ENCODE measurements around the gene GOLGB1.
"Not testable (repeated sequence)": the region's sequence is repeated elsewhere in the genome, so short reads cannot be mapped to it uniquely, and the experiment has no call there.

The GOLGB1 gene, protein sequence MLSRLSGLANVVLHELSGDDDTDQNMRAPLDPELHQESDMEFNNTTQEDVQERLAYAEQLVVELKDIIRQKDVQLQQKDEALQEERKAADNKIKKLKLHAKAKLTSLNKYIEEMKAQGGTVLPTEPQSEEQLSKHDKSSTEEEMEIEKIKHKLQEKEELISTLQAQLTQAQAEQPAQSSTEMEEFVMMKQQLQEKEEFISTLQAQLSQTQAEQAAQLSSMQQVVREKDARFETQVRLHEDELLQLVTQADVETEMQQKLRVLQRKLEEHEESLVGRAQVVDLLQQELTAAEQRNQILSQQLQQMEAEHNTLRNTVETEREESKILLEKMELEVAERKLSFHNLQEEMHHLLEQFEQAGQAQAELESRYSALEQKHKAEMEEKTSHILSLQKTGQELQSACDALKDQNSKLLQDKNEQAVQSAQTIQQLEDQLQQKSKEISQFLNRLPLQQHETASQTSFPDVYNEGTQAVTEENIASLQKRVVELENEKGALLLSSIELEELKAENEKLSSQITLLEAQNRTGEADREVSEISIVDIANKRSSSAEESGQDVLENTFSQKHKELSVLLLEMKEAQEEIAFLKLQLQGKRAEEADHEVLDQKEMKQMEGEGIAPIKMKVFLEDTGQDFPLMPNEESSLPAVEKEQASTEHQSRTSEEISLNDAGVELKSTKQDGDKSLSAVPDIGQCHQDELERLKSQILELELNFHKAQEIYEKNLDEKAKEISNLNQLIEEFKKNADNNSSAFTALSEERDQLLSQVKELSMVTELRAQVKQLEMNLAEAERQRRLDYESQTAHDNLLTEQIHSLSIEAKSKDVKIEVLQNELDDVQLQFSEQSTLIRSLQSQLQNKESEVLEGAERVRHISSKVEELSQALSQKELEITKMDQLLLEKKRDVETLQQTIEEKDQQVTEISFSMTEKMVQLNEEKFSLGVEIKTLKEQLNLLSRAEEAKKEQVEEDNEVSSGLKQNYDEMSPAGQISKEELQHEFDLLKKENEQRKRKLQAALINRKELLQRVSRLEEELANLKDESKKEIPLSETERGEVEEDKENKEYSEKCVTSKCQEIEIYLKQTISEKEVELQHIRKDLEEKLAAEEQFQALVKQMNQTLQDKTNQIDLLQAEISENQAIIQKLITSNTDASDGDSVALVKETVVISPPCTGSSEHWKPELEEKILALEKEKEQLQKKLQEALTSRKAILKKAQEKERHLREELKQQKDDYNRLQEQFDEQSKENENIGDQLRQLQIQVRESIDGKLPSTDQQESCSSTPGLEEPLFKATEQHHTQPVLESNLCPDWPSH (N-terminal part only)

DNA sequence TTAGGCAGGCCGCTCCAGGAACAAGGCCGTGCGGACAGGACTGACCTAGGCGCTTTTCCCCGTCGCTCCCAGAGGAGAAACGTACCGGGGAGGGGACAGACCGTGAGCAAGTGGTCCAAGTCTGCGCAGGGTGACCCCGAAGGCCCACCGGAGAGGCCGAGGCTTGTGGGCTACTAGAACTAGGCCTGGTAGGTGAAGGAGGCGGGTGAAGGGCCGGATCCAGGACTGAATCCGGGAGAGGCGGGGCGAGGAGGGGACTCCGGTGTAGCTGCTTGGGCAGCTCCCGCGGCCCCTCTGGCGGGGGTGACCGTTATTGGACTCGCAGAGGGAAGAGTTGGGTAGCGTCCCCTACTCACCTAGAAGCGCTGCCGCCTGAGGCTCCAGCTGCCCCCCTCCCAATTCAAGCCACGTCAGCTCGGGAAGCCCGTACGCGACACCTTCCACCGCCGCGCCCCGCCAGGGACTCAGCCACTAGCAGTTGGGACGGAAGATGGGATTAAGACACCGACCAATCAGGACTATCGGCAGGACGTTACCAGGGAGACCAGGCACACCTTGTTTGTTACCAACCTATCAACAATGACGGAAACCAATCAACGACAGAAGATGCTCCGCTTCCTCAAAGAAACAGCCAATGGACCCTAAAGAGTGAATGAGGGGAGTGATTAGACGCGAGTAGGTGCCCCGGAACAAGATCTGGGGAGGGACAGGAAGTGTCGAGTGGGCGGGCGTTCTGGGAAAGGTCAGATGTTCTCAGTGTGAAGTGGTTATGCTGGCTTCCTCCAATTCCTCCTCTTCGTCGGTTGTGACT is at the start of gene GOLGB1:
Gene GOLGB1, minus strand, starts transcription at position 466 of the 811 bp plus-strand sequence. CDS start 18,770 bp downstream, outside the sequence.
- H3K27ac Mint-ChIP-seq: no peak within 1 kb of the TSS
- H3K36me3 Mint-ChIP-seq: no peaks in the 10 kb centered on the region
- no peak within 1 kb of the TSS for H3K4me3 Mint-ChIP-seq
- peaks cover 15% of the 10 kb centered on the region for H3K4me1 Mint-ChIP-seq (ENCODE audit: low read depth)
- H3K9me3 Mint-ChIP-seq (ENCODE audit: low read depth): no peaks in the 10 kb centered on the region
- H3K27me3 Mint-ChIP-seq: peaks cover 5% of the 10 kb centered on the region

DNA sequence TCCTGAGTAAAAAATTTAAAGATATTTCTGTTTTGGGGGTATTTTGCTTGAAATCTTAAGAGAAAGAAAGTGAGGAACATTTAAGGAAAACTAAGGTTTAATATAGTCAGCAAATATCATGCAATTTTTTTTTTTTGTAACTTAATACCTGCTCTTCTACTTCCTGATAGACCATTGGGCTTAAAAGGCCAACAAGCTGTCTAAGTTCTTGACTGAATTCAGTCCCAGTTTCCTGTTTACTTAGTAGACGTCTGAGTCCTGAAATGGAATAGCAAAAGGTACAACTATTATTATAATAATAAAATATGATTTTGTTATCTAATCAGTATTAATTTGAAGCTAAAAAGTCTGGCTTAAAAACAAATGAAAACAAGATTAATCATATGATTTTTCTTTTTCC is 47.4 kb upstream of the GOLGB1 start:
- peaks cover 6% of the 10 kb centered on the region for H3K4me1 Mint-ChIP-seq (ENCODE audit: low read depth)
- H3K4me3 Mint-ChIP-seq: no peak overlapping the region
- H3K36me3 Mint-ChIP-seq: peaks cover 15% of the 10 kb centered on the region
- no peaks in the 10 kb centered on the region for H3K9me3 Mint-ChIP-seq (ENCODE audit: low read depth)
- no peaks in the 10 kb centered on the region for H3K27me3 Mint-ChIP-seq
- no peak overlapping the region for H3K27ac Mint-ChIP-seq

DNA sequence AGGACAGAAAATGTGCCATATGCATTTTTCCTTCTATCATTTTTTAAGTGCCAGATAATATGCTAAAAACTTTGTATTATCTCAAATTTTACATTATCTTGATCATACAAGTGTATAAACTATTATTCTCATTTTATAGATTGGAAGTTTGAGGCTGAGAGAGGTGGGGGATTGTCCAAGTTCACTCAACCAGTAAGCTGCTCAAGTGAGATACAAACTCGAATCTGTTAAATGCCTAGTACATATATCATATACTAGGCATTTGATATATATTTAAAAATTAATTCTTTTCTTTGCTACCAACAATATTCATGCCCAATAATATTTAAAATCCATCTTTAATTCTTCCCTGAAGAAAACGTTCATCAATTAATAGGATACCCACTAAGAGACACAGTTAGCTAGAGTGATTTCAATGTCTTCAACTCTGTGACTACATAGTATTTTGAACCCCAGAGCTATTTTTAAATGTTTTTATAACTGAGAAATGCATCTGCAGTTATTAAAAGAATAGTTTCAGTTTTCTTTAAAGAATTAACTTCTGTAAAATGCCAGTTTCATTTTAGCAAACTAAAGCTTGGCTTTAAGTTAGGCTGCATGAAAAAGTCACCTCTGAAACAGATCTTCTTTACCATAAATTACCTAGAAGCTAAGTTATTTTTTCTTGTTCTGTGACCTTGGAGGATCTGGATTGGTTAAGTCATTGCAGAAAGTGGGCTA is 44.9 kb upstream of the GOLGB1 start:
- no peaks in the 10 kb centered on the region for H3K9me3 Mint-ChIP-seq (ENCODE audit: low read depth)
- no peak overlapping the region for H3K4me3 Mint-ChIP-seq
- peaks cover 1% of the 10 kb centered on the region for H3K4me1 Mint-ChIP-seq (ENCODE audit: low read depth)
- no peak overlapping the region for H3K27ac Mint-ChIP-seq
- no peaks in the 10 kb centered on the region for H3K27me3 Mint-ChIP-seq
- H3K36me3 Mint-ChIP-seq: peaks cover 17% of the 10 kb centered on the region

DNA sequence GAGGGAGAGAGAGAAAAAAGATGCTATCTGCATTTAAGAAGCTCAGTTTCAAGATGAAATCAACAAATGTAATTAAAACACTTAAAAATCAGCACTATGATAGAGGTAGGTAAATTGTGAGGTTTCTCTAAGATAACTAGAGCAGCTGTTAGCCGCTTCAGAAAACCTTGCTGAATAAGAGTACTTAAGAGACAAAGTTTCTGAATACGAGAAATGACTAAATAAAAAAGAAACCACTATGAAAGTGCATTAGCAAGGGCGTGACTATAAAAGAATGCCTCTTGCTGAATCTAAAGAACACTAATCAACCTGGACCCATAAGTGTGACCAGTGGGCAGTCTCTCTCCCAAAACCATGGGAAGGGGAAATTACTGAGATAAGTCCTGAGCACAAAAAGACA is 43.5 kb upstream of the GOLGB1 start:
- Mint-ChIP-seq H3K27ac (no peak overlapping the region), H3K9me3 (ENCODE audit: low read depth) (no peaks in the 10 kb centered on the region), H3K27me3 (no peaks in the 10 kb centered on the region), H3K4me3 (no peak overlapping the region), H3K4me1 (ENCODE audit: low read depth) (peaks cover 1% of the 10 kb centered on the region), H3K36me3 (peaks cover 27% of the 10 kb centered on the region)

DNA sequence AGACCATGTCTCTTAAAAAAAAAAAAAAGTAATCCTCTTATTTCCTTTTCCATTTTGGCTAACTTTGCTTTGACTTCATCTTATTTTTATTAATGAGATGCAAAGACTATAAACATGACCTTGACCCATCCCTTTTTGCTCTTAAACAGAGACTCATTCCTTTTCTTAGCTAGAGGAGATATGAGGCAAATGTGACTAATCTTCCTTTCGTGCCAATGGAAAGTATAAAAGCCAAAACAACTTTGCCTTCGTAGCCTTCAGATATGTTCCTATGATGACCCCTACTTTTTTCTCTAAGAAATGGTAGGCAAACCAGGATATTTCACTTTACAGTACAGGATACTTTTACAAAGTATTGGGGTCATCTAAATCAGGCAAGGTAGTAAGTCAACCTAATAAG is 36.9 kb upstream of the GOLGB1 start:
- Mint-ChIP-seq H3K36me3 (peaks cover 30% of the 10 kb centered on the region), H3K4me3 (no peak overlapping the region), H3K27ac (no peak overlapping the region)

DNA sequence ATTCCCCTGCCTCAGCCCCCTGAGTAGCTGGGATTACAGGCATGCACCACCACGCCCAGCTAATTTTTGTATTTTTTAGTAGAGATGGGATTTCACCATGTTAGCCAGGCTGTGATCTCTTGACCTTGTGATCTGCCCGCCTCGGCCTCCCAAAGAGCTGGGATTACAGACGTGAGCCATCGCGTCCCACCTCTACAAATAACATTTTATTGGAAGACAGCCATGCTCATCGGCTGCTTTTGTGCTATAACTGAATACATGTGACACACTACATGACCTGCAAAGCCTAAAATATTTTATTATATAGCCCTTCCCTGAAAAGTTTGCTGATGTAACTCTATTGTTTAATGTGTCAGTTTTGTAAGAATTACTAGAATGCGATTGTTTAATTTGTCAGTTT is 33.2 kb upstream of the GOLGB1 start:
- not testable (repeated sequence) for H3K4me3 Mint-ChIP-seq; H3K27me3 Mint-ChIP-seq; H3K4me1 Mint-ChIP-seq (ENCODE audit: low read depth); H3K9me3 Mint-ChIP-seq (ENCODE audit: low read depth); H3K27ac Mint-ChIP-seq
- H3K36me3 Mint-ChIP-seq: peaks cover 42% of the 10 kb centered on the region

More for the DNA sequence above, 36.9 kb upstream of the GOLGB1 start:
- Mint-ChIP-seq H3K9me3 (ENCODE audit: low read depth) (no peaks in the 10 kb centered on the region), H3K27me3 (no peaks in the 10 kb centered on the region), H3K4me1 (ENCODE audit: low read depth) (no peaks in the 10 kb centered on the region)

DNA sequence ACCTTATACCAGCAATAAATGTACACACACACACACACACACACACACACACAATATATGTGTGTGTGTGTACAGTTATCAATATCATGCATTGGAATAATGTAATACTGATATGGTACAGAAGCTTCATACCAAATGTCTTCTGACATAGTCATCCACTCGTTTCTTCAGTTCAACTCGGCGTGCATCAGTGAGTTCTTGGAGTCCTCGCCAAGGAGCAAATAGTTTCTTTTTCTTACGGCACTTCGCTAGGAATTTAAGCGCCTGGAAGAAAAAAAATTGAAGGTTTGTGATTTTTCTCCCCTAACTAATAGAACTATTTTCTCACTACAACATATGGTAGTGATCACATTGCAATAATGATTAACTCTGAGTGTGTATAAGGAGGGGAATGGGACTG is 32.1 kb upstream of the GOLGB1 start:
- no peaks in the 10 kb centered on the region for H3K27me3 Mint-ChIP-seq
- no peaks in the 10 kb centered on the region for H3K9me3 Mint-ChIP-seq (ENCODE audit: low read depth)
- peaks cover 43% of the 10 kb centered on the region for H3K36me3 Mint-ChIP-seq
- no peak overlapping the region for H3K27ac Mint-ChIP-seq
- no peak overlapping the region for H3K4me3 Mint-ChIP-seq
- H3K4me1 Mint-ChIP-seq (ENCODE audit: low read depth): no peaks in the 10 kb centered on the region

DNA sequence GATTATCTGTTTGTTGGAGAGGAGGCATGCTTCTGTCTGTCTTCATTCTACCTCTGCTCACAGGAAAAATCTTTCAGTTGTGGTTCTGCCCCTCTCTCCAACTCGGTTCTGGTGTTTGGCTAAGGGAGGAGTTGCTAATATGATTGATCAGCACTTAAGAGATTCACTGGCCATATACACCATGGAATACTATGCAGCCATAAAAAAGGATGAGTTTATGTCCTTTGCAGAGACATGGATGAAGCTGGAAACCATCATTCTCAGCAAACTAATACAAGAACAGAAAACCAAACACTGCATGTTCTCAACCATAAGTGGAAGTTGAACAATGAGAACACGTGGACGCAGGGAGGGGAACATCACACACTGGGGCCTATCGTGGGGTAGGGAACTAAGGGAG is 25.6 kb upstream of the GOLGB1 start:
- H3K36me3 Mint-ChIP-seq: peaks cover 40% of the 10 kb centered on the region
- not testable (repeated sequence) for H3K27me3 Mint-ChIP-seq; H3K4me3 Mint-ChIP-seq; H3K9me3 Mint-ChIP-seq (ENCODE audit: low read depth); H3K4me1 Mint-ChIP-seq (ENCODE audit: low read depth); H3K27ac Mint-ChIP-seq

DNA sequence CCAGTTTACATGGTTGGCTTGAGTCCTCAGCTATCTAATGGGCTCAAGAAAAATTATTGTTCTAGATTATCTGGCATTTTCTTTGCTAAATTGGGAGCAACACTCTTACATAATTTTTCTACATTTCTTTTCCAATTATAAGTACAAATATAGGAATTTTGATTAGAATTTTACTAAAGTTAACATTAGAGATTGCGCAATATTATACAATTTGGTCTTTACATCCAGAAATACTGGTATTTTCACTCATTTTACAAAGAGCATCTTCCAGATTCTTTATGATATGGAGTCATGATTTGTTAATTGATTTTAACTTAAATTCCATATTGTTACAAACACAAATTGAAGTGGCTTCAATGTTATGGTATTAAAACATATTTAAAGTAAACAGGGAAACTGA is 19.7 kb upstream of the GOLGB1 start:
- Mint-ChIP-seq H3K9me3 (ENCODE audit: low read depth) (no peaks in the 10 kb centered on the region), H3K27me3 (no peaks in the 10 kb centered on the region), H3K27ac (no peak overlapping the region), H3K36me3 (peaks cover 15% of the 10 kb centered on the region), H3K4me3 (no peak overlapping the region), H3K4me1 (ENCODE audit: low read depth) (no peaks in the 10 kb centered on the region)

DNA sequence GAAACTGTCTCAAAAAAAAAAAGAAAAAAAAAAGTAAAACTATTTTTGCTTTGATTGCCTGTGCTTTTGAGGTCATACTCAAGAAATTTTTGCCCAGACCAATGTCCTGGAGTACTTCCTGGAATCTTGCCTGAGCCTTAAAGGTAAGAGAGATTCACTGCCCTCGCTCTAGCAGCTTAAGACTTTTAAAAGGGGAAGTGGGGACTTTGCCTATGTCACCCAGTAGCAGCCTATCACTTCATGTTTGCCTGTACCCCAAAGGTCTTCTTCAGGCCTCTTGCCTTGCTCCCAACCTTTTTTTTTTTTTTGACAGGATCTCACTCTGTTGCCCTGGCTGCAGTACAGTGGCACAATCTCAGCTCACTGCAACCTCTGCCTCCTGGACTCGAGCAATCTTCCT is 18.9 kb upstream of the GOLGB1 start:
- Mint-ChIP-seq H3K9me3 (ENCODE audit: low read depth) (no peaks in the 10 kb centered on the region), H3K4me1 (ENCODE audit: low read depth) (no peaks in the 10 kb centered on the region), H3K27ac (no peak overlapping the region), H3K27me3 (no peaks in the 10 kb centered on the region), H3K4me3 (no peak overlapping the region), H3K36me3 (peaks cover 12% of the 10 kb centered on the region)

DNA sequence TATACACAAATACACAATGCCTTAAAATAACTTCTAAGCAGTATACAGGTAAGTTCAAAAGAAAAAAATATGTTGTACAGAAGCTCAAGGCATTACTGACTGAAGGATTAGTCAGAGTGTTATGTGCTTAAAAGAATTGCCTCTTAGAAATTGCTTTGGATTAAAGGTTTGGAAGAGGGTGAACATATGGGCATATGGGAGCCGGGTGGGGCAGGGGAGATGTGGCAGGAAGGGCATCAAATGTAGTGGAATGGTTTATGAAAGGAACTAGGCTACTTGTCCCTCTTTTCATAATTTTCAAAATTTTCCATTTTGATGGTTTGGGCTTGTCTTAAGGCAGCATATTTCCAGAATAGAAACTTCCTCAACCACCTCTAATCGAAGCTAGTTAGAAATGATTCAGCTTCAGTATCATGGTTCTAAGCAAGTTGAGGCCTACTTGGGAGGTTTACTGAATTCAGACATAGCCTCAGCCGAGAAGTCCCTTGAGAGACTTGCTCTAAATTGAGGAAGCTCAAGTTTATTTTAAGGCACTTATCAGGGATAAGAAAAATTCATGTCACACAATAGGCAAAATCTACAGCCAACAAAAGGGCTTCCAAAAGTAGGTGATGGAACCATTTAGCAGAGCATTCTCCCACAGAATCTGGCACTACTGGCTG is 10.1 kb upstream of the GOLGB1 start:
- H3K27ac Mint-ChIP-seq: no peak overlapping the region
- H3K36me3 Mint-ChIP-seq: no peaks in the 10 kb centered on the region
- H3K27me3 Mint-ChIP-seq: peaks cover 4% of the 10 kb centered on the region
- no peaks in the 10 kb centered on the region for H3K9me3 Mint-ChIP-seq (ENCODE audit: low read depth)
- H3K4me3 Mint-ChIP-seq: no peak overlapping the region
- H3K4me1 Mint-ChIP-seq (ENCODE audit: low read depth): no peaks in the 10 kb centered on the region

DNA sequence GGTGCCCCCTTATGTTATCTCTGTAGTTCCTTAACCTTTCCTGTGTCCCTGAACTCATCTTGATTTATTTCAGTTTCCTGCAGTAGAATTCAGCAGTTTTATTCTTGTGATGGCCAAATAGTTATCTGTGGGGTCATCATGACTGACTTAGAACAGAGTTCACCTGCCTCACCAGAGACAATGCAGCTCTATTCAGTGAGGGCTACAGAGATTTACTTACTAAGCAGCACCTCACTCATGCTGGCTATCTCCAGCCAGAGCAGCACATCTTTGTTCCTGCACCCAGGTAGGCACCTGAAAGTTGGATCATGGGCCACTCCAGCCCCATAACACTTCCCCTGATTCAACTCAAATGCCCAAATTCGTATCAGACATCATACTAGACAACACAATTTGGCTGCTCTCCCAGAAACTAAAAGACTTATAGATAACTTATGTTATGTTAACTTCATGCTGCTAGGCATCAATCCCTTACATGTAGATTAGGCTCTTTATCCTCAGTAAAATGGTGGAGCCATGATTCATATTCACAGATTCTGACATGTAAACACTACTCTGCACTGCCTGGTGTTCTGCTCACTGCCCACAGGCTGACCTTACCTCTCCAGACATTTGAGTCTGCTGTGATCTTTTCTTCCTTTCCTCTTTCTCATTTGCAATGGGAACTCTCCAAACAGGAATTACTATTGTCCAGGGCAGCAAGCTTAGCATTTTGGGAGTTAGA is 9.3 kb upstream of the GOLGB1 start:
- H3K27me3 Mint-ChIP-seq: peaks cover 4% of the 10 kb centered on the region
- H3K9me3 Mint-ChIP-seq (ENCODE audit: low read depth): no peaks in the 10 kb centered on the region
- H3K4me3 Mint-ChIP-seq: no peak overlapping the region
- no peaks in the 10 kb centered on the region for H3K36me3 Mint-ChIP-seq
- no peaks in the 10 kb centered on the region for H3K4me1 Mint-ChIP-seq (ENCODE audit: low read depth)
- no peak overlapping the region for H3K27ac Mint-ChIP-seq

All from activated naive CD8-positive, alpha-beta T cell (primary cell).